Mucosa of rectum (tissue), 2 donors: ENCODE results near the gene PRRT1B.

Experiments
- H3K27ac ChIP-seq, 2 donors: one replicate each; pipeline ENCODE4 v1.7.0; 2013; ENCODE audit warnings: inconsistent platforms in 2 of 2, low read depth in 2 of 2, low read length in 2 of 2
- H3K27me3 ChIP-seq, 2 donors: one replicate each; pipeline ENCODE4 v1.7.0; 2013; ENCODE audit warnings: low read length in 2 of 2; ENCODE audit not compliant: control insufficient read depth in 2 of 2, insufficient read depth in 2 of 2
- H3K36me3 ChIP-seq, 2 donors: one replicate each; pipeline ENCODE4 v1.7.0; 2013; ENCODE audit warnings: low read length in 2 of 2; ENCODE audit not compliant: control insufficient read depth in 2 of 2, insufficient read depth in 2 of 2
- H3K4me1 ChIP-seq, 2 donors: one replicate each; pipeline ENCODE4 v1.7.0; 2013; ENCODE audit warnings: low read length in 2 of 2, mild to moderate bottlenecking in 1 of 2; ENCODE audit not compliant: control insufficient read depth in 2 of 2, insufficient read depth in 2 of 2
- H3K4me3 ChIP-seq, 2 donors: one replicate each; pipeline ENCODE4 v1.7.0; 2013; ENCODE audit warnings: low read length in 2 of 2
- H3K9ac ChIP-seq, 2 donors: one replicate each; pipeline ENCODE4 v1.7.0; 2013; ENCODE audit warnings: low read length in 2 of 2, low read depth in 1 of 2, mild to moderate bottlenecking in 1 of 2
- H3K9me3 ChIP-seq, 2 donors: one replicate each; pipeline ENCODE4 v1.7.0; 2013; ENCODE audit warnings: low read length in 2 of 2; ENCODE audit not compliant: control insufficient read depth in 2 of 2
- donor health status: healthy.
- donor health status: Normal muscosa, but diverticular disease.

PRRT1B gene

DNA sequence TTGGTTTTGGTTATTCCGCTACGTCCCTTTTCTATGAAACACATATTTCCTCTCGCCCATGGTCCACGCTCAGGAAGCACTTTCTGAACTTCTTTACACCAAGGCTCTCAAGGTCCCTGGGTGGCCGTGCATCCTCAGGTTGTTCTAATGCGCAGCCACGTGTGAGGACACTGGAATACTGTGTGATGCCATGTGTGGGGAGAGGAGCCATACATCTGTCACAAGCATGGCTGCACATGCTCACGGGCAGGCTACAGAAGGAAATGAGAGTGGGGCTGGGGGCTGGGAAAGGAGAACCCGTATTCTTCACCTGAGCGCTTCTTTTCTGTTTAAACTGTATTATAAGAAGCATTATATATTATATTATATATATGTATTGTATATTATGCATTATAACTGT, 36.7 kb downstream of the PRRT1B start:
- Histone ChIP-seq H3K9ac (no peak overlapping the region), H3K4me1 (peaks cover 0 to 7% of the 10 kb centered on the region in 2 donors), H3K4me3 (no peak overlapping the region), H3K27ac (no peak overlapping the region), H3K36me3 (peaks cover 44 to 61% of the 10 kb centered on the region in 2 donors), H3K9me3 (no peaks in the 10 kb centered on the region), H3K27me3 (no peaks in the 10 kb centered on the region)

DNA sequence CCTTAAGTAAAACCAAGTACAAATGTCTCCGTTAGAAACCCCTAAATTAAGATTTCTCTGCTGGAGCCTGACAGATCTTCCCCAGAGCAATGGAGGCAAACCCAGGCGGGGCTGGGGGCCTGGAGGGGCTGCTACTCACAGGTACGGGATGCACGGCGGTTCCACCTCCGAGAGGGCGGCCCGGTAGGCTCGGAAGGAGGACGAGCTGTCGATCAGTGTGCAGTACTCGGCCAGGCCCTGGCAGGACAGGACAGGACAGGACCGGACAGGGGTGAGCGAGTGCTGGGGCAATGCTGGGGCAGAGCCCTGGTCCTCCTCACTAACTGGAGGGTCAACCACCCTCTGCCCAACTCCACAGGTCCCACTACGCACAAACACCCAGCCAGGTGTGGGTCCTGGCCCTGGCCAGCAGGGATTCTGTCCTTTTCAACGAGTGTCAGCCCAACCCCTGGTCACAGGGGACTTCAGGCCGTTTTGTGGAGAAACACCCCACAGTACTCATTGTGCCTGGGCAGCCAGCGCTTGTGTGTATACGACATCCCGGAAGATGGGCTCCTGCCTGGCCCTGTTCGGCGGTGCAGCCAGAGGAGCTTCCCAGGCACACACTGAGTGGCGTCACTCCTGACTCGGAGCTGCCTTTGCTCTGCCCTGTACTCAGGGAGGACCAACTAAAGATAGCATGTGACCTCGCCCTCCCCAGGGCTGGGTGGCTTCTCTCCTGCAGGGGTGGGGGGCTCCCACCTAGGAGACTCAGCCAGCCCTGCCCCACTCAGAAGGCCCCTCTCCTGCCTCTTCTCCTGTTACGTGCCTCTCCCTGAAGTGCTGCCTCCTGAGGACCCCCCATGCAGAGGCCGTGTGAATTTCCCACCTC, 37.4 kb downstream of the PRRT1B start:
- no peaks in the 10 kb centered on the region for H3K27me3 ChIP-seq
- H3K9me3 ChIP-seq = no peaks in the 10 kb centered on the region
- H3K9ac ChIP-seq = no peak overlapping the region
- H3K27ac ChIP-seq = no peak overlapping the region
- H3K36me3 ChIP-seq = peaks cover 49 to 62% of the 10 kb centered on the region in 2 donors
- no peak overlapping the region for H3K4me3 ChIP-seq
- peaks cover 0 to 7% of the 10 kb centered on the region in 2 donors for H3K4me1 ChIP-seq

DNA sequence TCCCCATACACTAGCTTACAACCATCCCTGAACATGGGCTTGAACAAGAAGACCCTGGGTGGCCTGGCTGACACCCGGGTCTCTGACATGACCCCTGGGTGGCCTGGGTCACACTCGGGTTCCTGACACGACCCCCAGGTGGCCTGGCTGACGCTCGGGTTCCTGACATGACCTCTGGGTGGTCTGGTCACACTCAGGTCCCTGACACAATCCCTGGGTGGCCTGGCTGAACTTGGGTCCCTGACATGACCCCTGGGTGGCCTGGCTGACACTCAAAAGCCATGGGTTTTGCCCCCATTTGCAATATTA, 38.0 kb downstream of the PRRT1B start:
- no peaks in the 10 kb centered on the region for H3K27me3 ChIP-seq
- no peak overlapping the region for H3K27ac ChIP-seq
- H3K4me1 ChIP-seq = peaks cover 0 to 7% of the 10 kb centered on the region in 2 donors
- peaks cover 53 to 63% of the 10 kb centered on the region in 2 donors for H3K36me3 ChIP-seq
- H3K9ac ChIP-seq = no peak overlapping the region
- no peak overlapping the region for H3K4me3 ChIP-seq
- no peaks in the 10 kb centered on the region for H3K9me3 ChIP-seq

DNA sequence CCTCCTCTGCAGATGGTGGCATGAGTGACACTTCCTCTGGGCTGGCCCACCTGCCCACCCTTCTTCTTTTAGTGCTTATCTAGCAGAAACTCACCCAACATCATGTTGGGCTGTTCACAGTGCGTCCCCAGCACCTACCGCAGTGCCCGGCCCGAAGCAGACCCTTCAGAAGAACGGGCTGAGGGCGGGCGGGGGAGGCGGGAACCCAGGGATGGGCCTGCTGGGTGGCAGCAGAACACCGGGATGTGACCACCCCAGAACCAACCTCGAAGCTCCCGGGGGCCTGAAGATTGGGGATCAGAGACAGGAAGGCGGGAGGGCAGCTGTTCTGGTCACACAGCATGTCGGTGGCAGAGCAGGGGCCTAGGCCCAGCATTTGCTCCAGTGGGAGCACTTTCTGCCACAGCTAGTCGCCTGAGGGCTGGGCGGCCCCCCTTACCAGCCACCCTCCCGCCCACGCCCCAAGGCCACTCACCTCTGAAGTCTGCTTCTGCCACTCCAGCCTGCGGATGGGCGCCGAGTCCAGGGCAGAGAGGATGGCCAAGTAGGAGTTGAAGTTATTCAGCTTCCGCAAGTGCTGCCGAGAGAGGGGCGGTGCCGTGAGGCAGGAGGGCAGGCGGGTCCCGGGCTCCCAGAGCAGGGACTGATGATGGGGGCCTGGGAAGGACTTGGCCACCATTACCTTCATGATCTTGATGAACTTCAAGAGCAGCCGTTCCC, 38.7 kb downstream of the PRRT1B start:
- Histone ChIP-seq H3K4me1 (peaks cover 0 to 7% of the 10 kb centered on the region in 2 donors), H3K36me3 (peaks cover 55 to 65% of the 10 kb centered on the region in 2 donors)

DNA sequence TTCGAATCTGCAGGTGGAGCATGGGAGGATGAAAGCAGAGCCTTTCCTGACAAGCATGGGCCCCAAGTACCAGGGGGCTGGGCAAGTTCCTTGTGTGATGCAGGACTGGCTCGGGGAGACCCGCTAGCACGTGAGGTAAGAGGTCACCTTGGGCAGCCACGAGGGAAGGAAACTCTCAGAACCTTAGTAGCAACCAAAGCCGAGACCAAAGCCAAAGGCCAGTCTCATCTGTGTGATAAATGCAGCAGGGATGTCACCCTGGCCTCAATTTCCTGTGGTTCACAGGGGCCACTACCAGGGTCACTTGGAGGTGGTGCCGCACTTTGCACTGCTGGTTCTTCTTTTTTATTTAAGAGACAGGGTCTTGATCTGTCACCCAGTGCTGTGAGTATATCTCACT, 39.5 kb downstream of the PRRT1B start:
- Histone ChIP-seq H3K9ac (no peak overlapping the region), H3K27ac (no peak overlapping the region), H3K27me3 (no peaks in the 10 kb centered on the region), H3K4me1 (peaks cover 0 to 7% of the 10 kb centered on the region in 2 donors), H3K9me3 (no peaks in the 10 kb centered on the region), H3K36me3 (peaks cover 54 to 65% of the 10 kb centered on the region in 2 donors), H3K4me3 (no peak overlapping the region)

More for the DNA sequence above, 38.7 kb downstream of the PRRT1B start:
- Histone ChIP-seq H3K9me3 (no peaks in the 10 kb centered on the region), H3K27ac (no peak overlapping the region), H3K4me3 (no peak overlapping the region), H3K9ac (no peak overlapping the region), H3K27me3 (no peaks in the 10 kb centered on the region)

DNA sequence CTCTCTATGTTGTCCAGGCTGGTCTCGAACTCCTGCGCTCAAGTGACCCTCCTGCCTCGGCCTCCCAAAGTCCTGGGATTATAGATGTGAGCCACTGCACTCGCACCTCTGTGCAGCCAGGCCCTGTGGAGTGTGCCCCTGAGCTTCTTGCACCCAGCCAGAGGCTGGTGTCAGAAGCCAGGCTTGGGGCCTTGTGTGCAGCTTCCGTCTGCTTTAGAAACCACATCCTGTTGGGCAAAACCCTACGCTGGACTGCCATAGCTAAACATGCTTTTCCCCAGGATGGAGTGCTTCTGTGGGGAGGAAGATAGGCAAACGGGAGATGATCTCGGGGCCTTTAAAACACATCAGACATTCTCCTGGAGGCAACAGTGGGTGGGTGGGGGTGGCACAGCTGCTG, 40.1 kb downstream of the PRRT1B start:
- H3K4me1 ChIP-seq = peaks cover 0 to 7% of the 10 kb centered on the region in 2 donors
- no peak overlapping the region for H3K27ac ChIP-seq
- H3K4me3 ChIP-seq = no peak overlapping the region
- no peaks in the 10 kb centered on the region for H3K9me3 ChIP-seq
- no peak overlapping the region for H3K9ac ChIP-seq
- H3K27me3 ChIP-seq = no peaks in the 10 kb centered on the region
- peaks cover 50 to 65% of the 10 kb centered on the region in 2 donors for H3K36me3 ChIP-seq

DNA sequence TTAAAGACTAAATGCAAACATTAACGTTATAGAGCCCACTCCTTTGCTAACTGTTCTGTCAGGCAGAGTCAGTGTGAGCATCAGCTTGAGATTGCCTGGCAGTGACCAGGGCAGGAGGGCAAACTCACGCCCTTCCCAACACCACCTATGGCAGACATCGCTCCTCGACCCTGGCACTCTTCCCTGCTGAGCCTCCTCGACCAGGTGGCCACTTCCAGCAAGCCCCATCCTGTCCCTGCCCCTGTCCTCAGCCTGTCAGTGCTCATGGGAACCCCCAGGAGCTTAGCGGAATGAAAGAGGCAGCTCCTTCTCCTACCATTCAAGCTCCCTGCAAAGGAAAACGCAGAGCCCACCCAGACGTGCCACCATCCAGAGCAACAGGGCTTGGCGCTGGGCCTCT, 42.0 kb downstream of the PRRT1B start:
- Histone ChIP-seq H3K36me3 (peaks cover 41 to 55% of the 10 kb centered on the region in 2 donors), H3K9me3 (no peaks in the 10 kb centered on the region), H3K9ac (no peak overlapping the region), H3K27me3 (no peaks in the 10 kb centered on the region), H3K4me3 (no peak overlapping the region), H3K4me1 (peaks cover 0 to 12% of the 10 kb centered on the region in 2 donors), H3K27ac (no peak overlapping the region)

DNA sequence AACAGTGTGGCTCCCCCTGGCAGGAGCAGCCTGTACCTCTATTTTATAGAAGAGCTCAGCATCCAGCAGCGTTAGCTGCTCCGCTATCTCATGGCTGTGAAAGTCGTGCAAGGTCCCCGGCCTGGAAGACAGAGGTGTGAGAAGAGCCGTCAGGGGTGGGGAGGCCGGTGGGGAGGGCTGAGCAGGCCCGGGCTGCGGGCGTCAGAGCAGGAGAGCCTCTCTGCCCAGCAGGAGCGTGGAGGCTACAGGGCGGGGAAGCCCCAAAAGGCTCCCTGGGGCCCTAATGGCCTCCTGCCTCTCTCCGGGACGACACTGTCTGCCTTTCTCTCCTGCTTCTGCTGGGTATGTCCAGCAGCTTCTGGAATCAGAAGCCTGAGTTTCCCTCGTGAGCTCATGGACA, 42.6 kb downstream of the PRRT1B start:
- H3K9me3 ChIP-seq = no peaks in the 10 kb centered on the region
- H3K4me1 ChIP-seq = peaks cover 0 to 12% of the 10 kb centered on the region in 2 donors
- H3K9ac ChIP-seq = no peak overlapping the region
- no peak overlapping the region for H3K27ac ChIP-seq
- H3K36me3 ChIP-seq = peaks cover 35 to 50% of the 10 kb centered on the region in 2 donors
- no peak overlapping the region for H3K4me3 ChIP-seq
- no peaks in the 10 kb centered on the region for H3K27me3 ChIP-seq

DNA sequence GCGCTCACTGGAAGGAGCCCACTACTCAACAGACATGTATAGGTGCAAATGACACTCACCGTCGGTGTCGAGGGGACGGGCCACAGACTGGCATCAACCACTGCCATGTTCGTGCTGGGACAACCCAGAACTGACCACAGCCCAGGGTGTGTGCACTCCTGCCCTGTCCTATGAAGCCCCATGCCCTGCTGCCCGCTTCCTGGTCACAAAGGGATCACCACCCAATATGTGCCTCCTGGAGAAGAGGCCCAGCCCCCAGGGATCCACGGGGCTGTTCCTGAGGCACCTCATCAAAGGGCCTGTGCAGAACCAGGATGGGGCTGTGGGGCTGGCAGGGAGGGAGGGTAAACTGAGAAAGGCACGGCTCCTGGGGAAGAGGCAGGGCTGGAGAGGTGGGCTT, 43.1 kb downstream of the PRRT1B start:
- H3K36me3 ChIP-seq = peaks cover 31 to 49% of the 10 kb centered on the region in 2 donors
- H3K4me1 ChIP-seq = peaks cover 0 to 12% of the 10 kb centered on the region in 2 donors
- H3K27ac ChIP-seq = no peak overlapping the region
- no peak overlapping the region for H3K9ac ChIP-seq
- no peak overlapping the region for H3K4me3 ChIP-seq
- no peaks in the 10 kb centered on the region for H3K27me3 ChIP-seq
- no peaks in the 10 kb centered on the region for H3K9me3 ChIP-seq

DNA sequence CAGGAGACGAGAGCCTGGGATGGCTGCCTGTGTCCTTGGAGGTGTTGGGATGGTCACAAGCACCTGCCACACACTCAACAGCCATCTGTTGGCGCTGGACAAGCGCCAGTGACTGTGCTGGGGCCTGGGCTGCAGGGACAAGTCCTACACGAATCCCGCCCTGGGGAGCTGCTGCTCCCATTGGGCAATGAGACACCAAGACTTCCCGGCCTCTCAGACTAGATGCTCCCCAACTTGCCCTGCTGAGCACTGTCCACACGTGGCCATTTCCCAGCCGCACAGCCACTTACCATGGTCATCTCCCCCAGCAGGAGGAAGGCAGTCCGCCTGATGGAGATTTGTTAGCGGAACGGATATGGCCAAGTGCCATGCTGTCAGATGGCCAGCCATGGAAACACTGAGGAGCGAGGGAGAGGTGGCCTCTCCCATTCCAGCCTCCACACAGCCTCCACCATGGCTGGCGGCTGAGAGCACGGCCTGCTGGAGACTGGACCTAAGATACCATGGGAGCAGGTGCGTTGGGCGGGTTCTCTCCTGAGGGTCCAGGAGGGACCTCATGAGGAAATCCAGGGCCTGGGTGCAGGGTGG, 43.9 kb downstream of the PRRT1B start:
- Histone ChIP-seq H3K27ac (no peak overlapping the region), H3K27me3 (no peaks in the 10 kb centered on the region), H3K4me3 (no peak overlapping the region), H3K36me3 (peaks cover 34 to 51% of the 10 kb centered on the region in 2 donors), H3K4me1 (peaks cover 0 to 12% of the 10 kb centered on the region in 2 donors), H3K9ac (no peak overlapping the region), H3K9me3 (no peaks in the 10 kb centered on the region)
